CD4-positive, alpha-beta T cell treated with Interleukin-12 subunit alpha and Interleukin-12 subunit beta, for 1 hour (primary cell): ENCODE measurements around the gene C1QB.
"Not testable (repeated sequence)": the region's sequence is repeated elsewhere in the genome, so short reads cannot be mapped to it uniquely, and the experiment has no call there.

Experiments used
- DNase-seq: peaks from one replicate; pipeline ENCODE4 v3.0.0-alpha.2; 2020

C1QB gene

DNA sequence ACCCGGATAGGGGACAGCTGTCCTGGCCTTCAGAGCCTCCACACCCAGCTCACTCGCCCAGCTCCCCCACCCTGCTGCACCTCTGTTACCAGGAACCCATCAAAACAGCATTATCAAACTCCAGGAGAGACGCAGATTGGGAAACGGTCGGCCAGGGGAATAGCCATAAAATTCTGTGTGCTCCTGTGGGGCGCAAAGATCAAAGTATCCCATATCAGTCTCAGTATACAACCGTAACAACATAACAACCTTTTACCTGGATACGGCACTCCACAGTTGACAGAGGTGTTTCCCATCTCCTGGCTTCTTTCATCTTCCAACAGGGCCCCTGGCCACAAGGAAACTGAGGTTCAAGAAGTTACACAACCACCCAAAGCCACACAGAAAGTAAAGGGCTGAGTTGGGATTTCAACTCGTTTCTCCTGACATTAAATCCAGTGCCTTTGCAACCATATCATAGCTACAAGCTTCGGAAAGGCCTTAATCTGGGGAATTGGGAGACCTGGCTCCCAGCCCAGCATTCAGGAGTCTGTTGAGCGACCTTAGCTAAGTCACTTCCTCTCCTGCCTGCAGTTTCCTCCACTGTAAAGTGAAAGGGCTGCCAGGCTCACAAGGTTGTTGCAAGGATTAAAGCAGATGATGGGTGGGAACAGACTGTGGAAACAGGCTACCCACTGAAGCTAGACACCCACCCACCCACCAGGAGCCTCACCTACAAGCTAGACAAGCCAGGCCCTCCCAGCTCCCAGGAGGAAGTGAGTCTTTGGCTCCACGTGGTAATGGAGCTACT lies 49.5 kb downstream of the C1QB start:
- no peak for DNase-seq

DNA sequence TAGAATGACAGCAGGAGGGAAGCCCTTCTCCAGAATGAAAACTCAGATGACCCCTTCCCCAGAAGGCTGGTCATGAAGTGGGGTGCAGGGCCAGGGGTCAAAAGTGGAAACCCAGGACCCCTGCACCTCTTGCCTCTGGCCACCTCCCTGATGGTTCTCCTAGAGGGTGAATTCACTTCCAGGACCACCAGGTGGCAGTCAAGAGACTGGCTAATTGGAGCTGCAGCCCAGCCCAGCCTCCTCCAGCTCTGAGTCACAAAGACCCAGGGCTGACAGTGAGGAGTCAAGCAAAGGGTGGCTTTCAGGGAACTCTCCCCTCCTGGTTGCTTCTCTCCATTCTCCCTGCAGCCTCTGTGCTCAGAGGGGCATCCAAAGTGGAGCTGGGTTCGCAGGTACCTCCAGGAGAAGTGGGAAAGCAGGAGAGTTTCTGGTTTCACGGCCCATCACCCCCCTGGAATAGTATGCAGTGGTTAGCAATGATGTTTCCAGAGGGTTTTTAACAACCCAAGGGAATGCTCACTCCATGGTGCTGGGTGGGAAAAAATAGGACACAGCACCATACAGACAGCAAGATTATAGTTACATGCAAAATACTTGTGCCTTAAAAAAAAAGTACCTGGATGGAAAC lies 51.5 kb downstream of the C1QB start:
- peak; percentile 60 for DNase-seq

DNA sequence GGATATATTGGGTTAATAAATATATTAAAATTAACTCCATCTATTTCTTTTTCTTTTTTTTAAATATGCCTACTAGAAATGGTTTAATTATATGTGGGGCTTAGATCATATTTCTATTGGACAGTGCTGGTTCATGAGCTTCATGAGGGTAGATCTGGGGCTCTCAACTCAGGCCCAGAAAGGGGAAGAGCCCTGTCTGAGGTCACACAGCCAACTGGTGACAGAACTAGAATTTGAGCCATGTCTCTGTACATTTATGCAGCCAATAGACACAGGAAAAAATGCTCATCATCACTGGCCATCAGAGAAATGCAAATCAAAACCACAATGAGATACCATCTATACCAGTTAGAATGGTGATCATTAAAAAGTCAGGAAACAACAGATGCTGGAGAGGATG lies 52.5 kb downstream of the C1QB start:
- DNase-seq: no peak

DNA sequence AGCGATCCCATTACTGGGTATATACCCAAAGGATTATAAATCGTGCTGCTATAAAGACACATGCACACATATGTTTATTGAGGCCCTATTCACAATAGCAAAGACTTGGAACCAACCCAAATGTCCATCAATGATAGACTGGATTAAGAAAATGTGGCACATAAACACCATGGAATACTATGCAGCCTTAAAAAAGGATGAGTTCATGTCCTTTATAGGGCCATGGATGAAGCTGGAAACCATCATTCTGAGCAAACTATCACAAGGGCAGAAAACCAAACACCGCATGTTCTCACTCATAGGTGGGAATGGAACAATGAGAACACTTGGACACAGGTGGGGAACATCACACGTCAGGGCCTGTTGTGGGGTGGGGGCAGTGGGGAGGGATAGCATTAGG lies 53.1 kb downstream of the C1QB start:
- DNase-seq: not testable (repeated sequence)

DNA sequence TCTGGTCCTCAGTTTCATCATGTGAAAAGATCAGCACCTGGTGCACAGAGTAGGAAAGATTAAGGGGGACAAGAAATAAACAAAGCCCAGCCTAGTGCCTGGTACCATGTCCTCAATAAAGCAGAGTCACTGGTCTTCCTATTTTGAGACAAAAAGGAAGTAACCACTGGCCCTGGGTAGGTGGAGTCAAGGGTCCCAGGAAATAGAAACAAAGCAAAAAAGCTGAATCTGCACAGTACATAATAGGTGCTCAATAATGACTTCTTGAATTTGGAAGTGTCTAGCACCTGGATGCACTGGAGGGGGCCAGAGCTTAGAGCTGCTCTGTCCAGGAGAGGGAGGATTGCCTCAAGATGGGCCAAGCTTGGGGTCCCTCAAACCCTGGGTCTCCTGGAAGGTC lies 55.7 kb downstream of the C1QB start:
- DNase-seq: no peak

DNA sequence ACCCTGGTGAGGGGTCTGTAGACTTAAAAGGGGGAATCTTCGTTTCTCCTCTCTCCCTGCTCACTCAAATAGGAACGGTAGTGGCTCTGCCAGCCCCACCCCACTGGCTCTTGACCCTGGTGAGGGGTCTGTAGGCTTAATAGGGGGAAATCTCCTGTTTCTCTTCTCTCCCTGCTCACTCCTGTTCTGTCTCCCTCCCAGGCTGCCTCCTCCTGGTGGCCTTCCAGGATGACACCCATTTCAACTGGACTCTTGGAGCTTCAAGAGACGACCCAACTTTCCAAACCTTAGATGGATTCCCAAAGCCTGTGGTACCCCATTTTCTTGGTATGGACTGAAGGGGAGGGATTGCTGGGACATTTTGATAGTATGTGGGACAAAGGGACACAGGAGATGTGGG lies 56.2 kb downstream of the C1QB start:
- DNase-seq: no peak

DNA sequence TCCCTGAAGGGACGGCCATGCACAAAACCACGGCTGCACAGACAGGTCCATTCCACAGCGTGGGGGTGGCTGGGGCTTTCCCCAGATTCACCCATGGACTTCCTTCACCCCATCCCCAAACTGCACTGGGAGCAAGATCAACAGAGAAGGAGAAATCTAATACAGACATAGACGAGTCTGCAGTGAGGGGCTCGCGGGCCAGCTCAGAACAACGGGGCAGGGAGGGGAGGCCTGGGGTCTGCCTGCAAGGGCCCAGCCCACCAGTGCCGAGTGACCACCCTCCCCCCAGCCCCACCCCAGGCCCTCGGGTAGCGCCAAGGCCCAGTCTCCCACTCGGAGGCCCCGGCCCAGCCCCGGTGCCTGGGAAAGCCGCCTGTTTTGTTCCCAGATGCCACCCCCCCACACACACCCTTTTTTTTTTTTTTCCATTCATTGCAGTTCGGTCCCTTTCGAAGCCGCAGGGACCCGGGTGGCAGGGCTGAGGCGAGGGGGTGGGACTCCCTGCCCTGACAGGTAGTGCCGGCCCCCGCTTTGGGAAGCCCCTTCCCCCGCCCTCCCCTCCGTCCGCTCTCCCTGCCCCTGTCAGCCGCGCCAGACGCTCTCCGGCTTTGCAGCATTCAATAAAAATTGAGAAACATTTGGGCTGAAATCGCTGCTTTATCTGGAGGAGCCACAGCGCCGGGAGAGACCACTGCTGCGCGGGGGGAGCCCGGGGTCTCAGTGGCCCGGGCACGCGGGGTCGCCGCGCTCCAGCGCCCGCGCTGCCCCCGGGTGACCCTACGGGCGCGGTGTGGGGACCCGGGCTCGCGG lies 57.1 kb downstream of the C1QB start:
- peak; percentile 24 for DNase-seq

DNA sequence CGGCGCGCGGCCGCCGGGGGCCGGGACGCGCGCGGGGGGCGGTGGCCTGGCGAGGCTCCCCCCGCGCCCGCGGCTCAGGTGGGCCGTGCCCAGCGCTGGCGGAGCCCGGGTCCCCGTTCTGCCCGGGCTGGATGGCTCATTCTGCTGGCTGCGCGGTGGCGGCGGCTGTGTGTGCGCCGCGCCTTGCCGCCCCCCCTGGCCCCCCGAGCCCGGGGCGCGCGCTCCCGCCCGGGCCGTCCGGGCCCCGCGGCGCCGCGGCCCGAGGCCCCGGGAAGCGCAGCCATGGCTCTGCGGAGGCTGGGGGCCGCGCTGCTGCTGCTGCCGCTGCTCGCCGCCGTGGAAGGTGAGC lies 57.6 kb downstream of the C1QB start, which contains the start of gene EPHB2:
EPHB2 (plus strand) TSS at position 139 of the 349 bp plus-strand sequence; CDS start at position 283, 144 bp downstream.
- DNase-seq: peak; percentile 11

DNA sequence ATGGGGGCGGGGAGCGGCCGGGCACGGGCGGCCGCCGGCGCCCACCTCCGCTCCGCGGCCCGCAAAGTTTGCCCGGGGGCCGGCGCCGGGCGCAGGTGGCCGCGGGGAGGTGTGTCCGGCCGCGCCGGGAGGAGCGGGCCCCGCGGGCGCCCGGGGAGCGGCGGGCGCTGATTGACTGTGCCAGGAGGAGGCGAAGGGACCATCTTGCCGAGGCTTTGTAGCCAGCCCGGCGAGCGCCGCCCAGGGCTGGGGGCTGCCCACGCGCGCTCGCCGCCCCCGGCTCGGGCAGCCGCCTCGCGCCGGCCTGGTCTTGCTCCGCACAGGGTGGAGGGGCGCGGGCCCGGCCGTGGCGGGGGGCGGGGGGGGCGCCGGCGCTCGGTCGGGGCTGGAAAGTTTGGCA lies 58.0 kb downstream of the C1QB start:
- no peak for DNase-seq
